ENCODE results near the gene IQCK. TPM values are rescaled to one million over a fixed set of nuclear protein-coding genes. Genes with fewer than 3 reads are reported as not detected.
A peak's percentile ranks its signal among the peaks of the same experiment; 100 is the strongest.

The IQCK gene
- total RNA-seq, 1 donor from 2014 or later = 6.5 TPM

GRCh38 chr16:19861811-19862327 lies 143.8 kb downstream of the IQCK start:
- ATAC-seq (ENCODE audit: poor library complexity) = peak; percentile 27
- intact Hi-C loops (cut with DNase I) = no loop called here
- no peak for DNase-seq

- intact Hi-C loops (cut with DNase I) = no loop called here
- ATAC-seq (ENCODE audit: poor library complexity) (no peak), DNase-seq (no peak)
Measured at GRCh38 chr16:19863990-19864389, 145.9 kb downstream of the IQCK start.

- ATAC-seq (ENCODE audit: poor library complexity) = peak; percentile 81
- no peak for DNase-seq
- intact Hi-C loops (cut with DNase I) = no loop called here
Measured at GRCh38 chr16:19864566-19864965, 146.5 kb downstream of the IQCK start.

- intact Hi-C loops (cut with DNase I) = no loop called here
- ATAC-seq (ENCODE audit: poor library complexity) (peak; percentile 4), DNase-seq (no peak)
Measured at GRCh38 chr16:19868421-19868820, 150.3 kb downstream of the IQCK start.

- DNase-seq = no peak
- no peak for ATAC-seq (ENCODE audit: poor library complexity)
- intact Hi-C loops (cut with DNase I) = loop anchor here (10.0 kb wide), 1 partner anchor 107 kb away; no protein-coding TSS in a partner anchor
Measured at GRCh38 chr16:19871721-19872120, 153.7 kb downstream of the IQCK start.

GRCh38 chr16:19872179-19872863 lies 154.2 kb downstream of the IQCK start:
- ATAC-seq (ENCODE audit: poor library complexity) = no peak
- intact Hi-C loops (cut with DNase I) = loop anchor here (10.0 kb wide), 1 partner anchor 108 kb away; no protein-coding TSS in a partner anchor
- DNase-seq = no peak

GRCh38 chr16:19872935-19873334 lies 154.9 kb downstream of the IQCK start:
- intact Hi-C loops (cut with DNase I) = loop anchor here (10.0 kb wide), 1 partner anchor 108 kb away; no protein-coding TSS in a partner anchor
- no peak for ATAC-seq (ENCODE audit: poor library complexity)
- DNase-seq = no peak

GRCh38 chr16:19874026-19874425 lies 156.0 kb downstream of the IQCK start:
- intact Hi-C loops (cut with DNase I) = loop anchor here (10.0 kb wide), 1 partner anchor 109 kb away; no protein-coding TSS in a partner anchor
- ATAC-seq (ENCODE audit: poor library complexity) (peak; percentile 63), DNase-seq (no peak)

GRCh38 chr16:19874851-19875546 lies 156.9 kb downstream of the IQCK start:
- DNase-seq (no peak), ATAC-seq (ENCODE audit: poor library complexity) (no peak)
- intact Hi-C loops (cut with DNase I) = loop anchor here (10.0 kb wide), 1 partner anchor 110 kb away; no protein-coding TSS in a partner anchor

GRCh38 chr16:19875900-19876299 lies 157.8 kb downstream of the IQCK start:
- intact Hi-C loops (cut with DNase I) = loop anchor here (10.0 kb wide), 1 partner anchor 111 kb away; no protein-coding TSS in a partner anchor
- ATAC-seq (ENCODE audit: poor library complexity) = no peak
- DNase-seq = no peak

- intact Hi-C loops (cut with DNase I) = loop anchor here (10.0 kb wide), 1 partner anchor 112 kb away; no protein-coding TSS in a partner anchor
- DNase-seq (no peak), ATAC-seq (ENCODE audit: poor library complexity) (peak; percentile 7)
Measured at GRCh38 chr16:19876501-19877059, 158.5 kb downstream of the IQCK start.

GRCh38 chr16:19878757-19879156 lies 160.7 kb downstream of the IQCK start:
- intact Hi-C loops (cut with DNase I) = loop anchor here (10.0 kb wide), 1 partner anchor 114 kb away; no protein-coding TSS in a partner anchor
- no peak for DNase-seq
- ATAC-seq (ENCODE audit: poor library complexity) = no peak

- DNase-seq = no peak
- intact Hi-C loops (cut with DNase I) = loop anchor here (10.0 kb wide), 1 partner anchor 115 kb away; no protein-coding TSS in a partner anchor
- ATAC-seq (ENCODE audit: poor library complexity) = peak; percentile 17
Measured at GRCh38 chr16:19879241-19879792, 161.2 kb downstream of the IQCK start.

GRCh38 chr16:19881028-19881427 lies 163.0 kb downstream of the IQCK start:
- ATAC-seq (ENCODE audit: poor library complexity) = no peak
- intact Hi-C loops (cut with DNase I) = loop anchor here (10.0 kb wide), 2 partner anchors 236 to 816 kb away; partner anchors contain the start of gene COQ7

GRCh38 chr16:19881783-19882182 lies 163.7 kb downstream of the IQCK start:
- no peak for ATAC-seq (ENCODE audit: poor library complexity)
- intact Hi-C loops (cut with DNase I) = loop anchor here (10.0 kb wide), 2 partner anchors 237 to 817 kb away; partner anchors contain the start of gene COQ7

More at GRCh38 chr16:19881028-19881427, 163.0 kb downstream of the IQCK start:
- no peak for DNase-seq

GRCh38 chr16:19882186-19882585 lies 164.1 kb downstream of the IQCK start:
- intact Hi-C loops (cut with DNase I) = loop anchor here (10.0 kb wide), 2 partner anchors 237 to 817 kb away; partner anchors contain the start of gene COQ7
- DNase-seq (no peak), ATAC-seq (ENCODE audit: poor library complexity) (no peak)

More at GRCh38 chr16:19881783-19882182, 163.7 kb downstream of the IQCK start:
- DNase-seq = no peak

GRCh38 chr16:19882646-19883045 lies 164.6 kb downstream of the IQCK start:
- intact Hi-C loops (cut with DNase I) = loop anchor here (10.0 kb wide), 2 partner anchors 238 to 818 kb away; partner anchors contain the start of gene COQ7
- ATAC-seq (ENCODE audit: poor library complexity) (no peak), DNase-seq (no peak)

- intact Hi-C loops (cut with DNase I) = loop anchor here (10.0 kb wide), 2 partner anchors 239 to 819 kb away; partner anchors contain the start of gene COQ7
- ATAC-seq (ENCODE audit: poor library complexity) (peak; percentile 64), DNase-seq (peak; percentile 66)
Measured at GRCh38 chr16:19883296-19883965, 165.4 kb downstream of the IQCK start.
